ENCODE data around the gene ATG16L1. TPM values are rescaled to one million over a fixed set of nuclear protein-coding genes. Genes with fewer than 3 reads are reported as not detected.

The ATG16L1 gene
- total RNA-seq, 1 experiment from 2014 or later = 54.3 TPM

GRCh38 chr2:233301248-233301647 is 49.8 kb downstream of the ATG16L1 start:
- Histone ChIP-seq H3K27me3 (replicated peaks) (no peaks in the 10 kb centered on the region), H3K4me3 (no peak overlapping the region), H3K9me3 (replicated peaks) (no peaks in the 10 kb centered on the region), H3K36me3 (peaks cover 7% of the 10 kb centered on the region), H3K27ac (no peak overlapping the region), H3K4me1 (replicated peaks) (no peaks in the 10 kb centered on the region)
- no peak for DNase-seq (ENCODE audit: low read depth in 1 of 2, low spot score in 2 of 2)

- no peak for DNase-seq (ENCODE audit: low read depth in 1 of 2, low spot score in 2 of 2)
- Histone ChIP-seq H3K36me3 (0 out of 2 replicates have a peak, but pooled peaks cover 3% of the 10 kb centered on the region), H3K27me3 (replicated peaks) (no peaks in the 10 kb centered on the region), H3K9me3 (replicated peaks) (no peaks in the 10 kb centered on the region), H3K4me3 (no peak overlapping the region), H3K27ac (no peak overlapping the region), H3K4me1 (replicated peaks) (no peaks in the 10 kb centered on the region)
These were observed 50.3 kb downstream of the ATG16L1 start for GRCh38 chr2:233301811-233302210.

- H3K4me1 ChIP-seq (replicated peaks) = no peaks in the 10 kb centered on the region
- no peaks in the 10 kb centered on the region for H3K27me3 ChIP-seq (replicated peaks)
- H3K27ac ChIP-seq = no peak overlapping the region
- H3K36me3 ChIP-seq = no peaks in the 10 kb centered on the region
- DNase-seq (ENCODE audit: low read depth in 1 of 2, low spot score in 2 of 2) = no peak
- H3K4me3 ChIP-seq = no peak overlapping the region
- no peaks in the 10 kb centered on the region for H3K9me3 ChIP-seq (replicated peaks)
These were observed 51.8 kb downstream of the ATG16L1 start for GRCh38 chr2:233303252-233303651.

GRCh38 chr2:233307565-233307964 is 56.1 kb downstream of the ATG16L1 start, which contains the start of gene SAG:
TSS of gene SAG (plus strand) at chr2:233307816. CDS start at chr2:233309190, 1,374 bp downstream.
- no peak for DNase-seq (ENCODE audit: low read depth in 1 of 2, low spot score in 2 of 2)
- Histone ChIP-seq H3K4me1 (replicated peaks) (no peaks in the 10 kb centered on the region), H3K36me3 (no peaks in the 10 kb centered on the region), H3K4me3 (no peak within 1 kb of the TSS), H3K27ac (no peak within 1 kb of the TSS), H3K27me3 (replicated peaks) (no peaks in the 10 kb centered on the region), H3K9me3 (replicated peaks) (no peaks in the 10 kb centered on the region)

- DNase-seq (ENCODE audit: low read depth in 1 of 2, low spot score in 2 of 2) = no peak
- Histone ChIP-seq H3K4me1 (replicated peaks) (no peaks in the 10 kb centered on the region), H3K27me3 (replicated peaks) (no peaks in the 10 kb centered on the region), H3K9me3 (replicated peaks) (no peaks in the 10 kb centered on the region), H3K36me3 (no peaks in the 10 kb centered on the region), H3K27ac (no peak overlapping the region), H3K4me3 (no peak overlapping the region)
These were observed 59.9 kb downstream of the ATG16L1 start for GRCh38 chr2:233311241-233311926.

- H3K4me1 ChIP-seq (replicated peaks) = no peaks in the 10 kb centered on the region
These were observed 61.4 kb downstream of the ATG16L1 start for GRCh38 chr2:233312874-233313273.

GRCh38 chr2:233314180-233314925 is 62.9 kb downstream of the ATG16L1 start:
- no peak for DNase-seq (ENCODE audit: low read depth in 1 of 2, low spot score in 2 of 2)
- Histone ChIP-seq H3K9me3 (replicated peaks) (no peaks in the 10 kb centered on the region), H3K27ac (no peak overlapping the region), H3K27me3 (replicated peaks) (no peaks in the 10 kb centered on the region), H3K4me1 (replicated peaks) (no peaks in the 10 kb centered on the region), H3K4me3 (no peak overlapping the region), H3K36me3 (no peaks in the 10 kb centered on the region)

More at GRCh38 chr2:233312874-233313273, 61.4 kb downstream of the ATG16L1 start:
- Histone ChIP-seq H3K4me3 (no peak overlapping the region), H3K36me3 (no peaks in the 10 kb centered on the region), H3K27ac (no peak overlapping the region), H3K27me3 (replicated peaks) (no peaks in the 10 kb centered on the region), H3K9me3 (replicated peaks) (no peaks in the 10 kb centered on the region)
- no peak for DNase-seq (ENCODE audit: low read depth in 1 of 2, low spot score in 2 of 2)

GRCh38 chr2:233317196-233317943 is 65.9 kb downstream of the ATG16L1 start:
- H3K4me3 ChIP-seq = no peak overlapping the region
- H3K9me3 ChIP-seq (replicated peaks) = no peaks in the 10 kb centered on the region
- H3K4me1 ChIP-seq (replicated peaks) = peaks cover 5% of the 10 kb centered on the region; the same call in 1 of the 2 replicates
- H3K27me3 ChIP-seq (replicated peaks) = no peaks in the 10 kb centered on the region
- no peak overlapping the region for H3K27ac ChIP-seq
- no peaks in the 10 kb centered on the region for H3K36me3 ChIP-seq
- no peak for DNase-seq (ENCODE audit: low read depth in 1 of 2, low spot score in 2 of 2)

- Histone ChIP-seq H3K4me1 (replicated peaks) (peaks cover 5% of the 10 kb centered on the region; the same call in 1 of the 2 replicates), H3K36me3 (no peaks in the 10 kb centered on the region), H3K27ac (no peak overlapping the region), H3K4me3 (no peak overlapping the region), H3K27me3 (replicated peaks) (no peaks in the 10 kb centered on the region), H3K9me3 (replicated peaks) (no peaks in the 10 kb centered on the region)
- no peak for DNase-seq (ENCODE audit: low read depth in 1 of 2, low spot score in 2 of 2)
These were observed 67.8 kb downstream of the ATG16L1 start for GRCh38 chr2:233319256-233319655.

GRCh38 chr2:233320470-233320869 is 69.0 kb downstream of the ATG16L1 start:
- no peak for DNase-seq (ENCODE audit: low read depth in 1 of 2, low spot score in 2 of 2)

GRCh38 chr2:233321166-233321565 is 69.7 kb downstream of the ATG16L1 start:
- H3K4me1 ChIP-seq (replicated peaks) = peaks cover 5% of the 10 kb centered on the region; the same call in 1 of the 2 replicates
- no peaks in the 10 kb centered on the region for H3K36me3 ChIP-seq
- no peaks in the 10 kb centered on the region for H3K27me3 ChIP-seq (replicated peaks)
- no peak overlapping the region for H3K27ac ChIP-seq
- H3K4me3 ChIP-seq = no peak overlapping the region
- no peaks in the 10 kb centered on the region for H3K9me3 ChIP-seq (replicated peaks)
- DNase-seq (ENCODE audit: low read depth in 1 of 2, low spot score in 2 of 2) = no peak

More at GRCh38 chr2:233320470-233320869, 69.0 kb downstream of the ATG16L1 start:
- H3K36me3 ChIP-seq = no peaks in the 10 kb centered on the region
- H3K27me3 ChIP-seq (replicated peaks) = no peaks in the 10 kb centered on the region
- no peak overlapping the region for H3K27ac ChIP-seq
- H3K4me1 ChIP-seq (replicated peaks) = peaks cover 5% of the 10 kb centered on the region; the same call in 1 of the 2 replicates
- H3K4me3 ChIP-seq = no peak overlapping the region
- no peaks in the 10 kb centered on the region for H3K9me3 ChIP-seq (replicated peaks)

- H3K4me3 ChIP-seq = no peak overlapping the region
- no peak overlapping the region for H3K27ac ChIP-seq
- DNase-seq (ENCODE audit: low read depth in 1 of 2, low spot score in 2 of 2) = no peak
These were observed 72.4 kb downstream of the ATG16L1 start for GRCh38 chr2:233323851-233324250.

GRCh38 chr2:233325256-233325655 is 73.8 kb downstream of the ATG16L1 start:
- H3K27me3 ChIP-seq (replicated peaks) = no peaks in the 10 kb centered on the region
- H3K27ac ChIP-seq = no peak overlapping the region
- H3K36me3 ChIP-seq = no peaks in the 10 kb centered on the region
- no peak overlapping the region for H3K4me3 ChIP-seq
- H3K9me3 ChIP-seq (replicated peaks) = no peaks in the 10 kb centered on the region; the same call in 1 of the 2 replicates
- no peak for DNase-seq (ENCODE audit: low read depth in 1 of 2, low spot score in 2 of 2)
- peaks cover 17% of the 10 kb centered on the region for H3K4me1 ChIP-seq (replicated peaks)

More at GRCh38 chr2:233323851-233324250, 72.4 kb downstream of the ATG16L1 start:
- no peaks in the 10 kb centered on the region for H3K9me3 ChIP-seq (replicated peaks)
- H3K27me3 ChIP-seq (replicated peaks) = no peaks in the 10 kb centered on the region
- no peaks in the 10 kb centered on the region for H3K36me3 ChIP-seq
- H3K4me1 ChIP-seq (replicated peaks) = peaks cover 5% of the 10 kb centered on the region; the same call in 1 of the 2 replicates
